Measurements from ENCODE around the gene LYZL1.

GRCh38 chr10:29314726-29315125 lies 25.9 kb downstream of the LYZL1 start:
- TF ChIP-seq POLR2AphosphoS5 (IDR thresholded peaks at IDR 0.05; ENCODE audit: low read depth, low read length) (no peak), POLR2A (IDR thresholded peaks at IDR 0.05; ENCODE audit: low read depth, low read length) (no peak), TAF1 (IDR thresholded peaks at IDR 0.05; ENCODE audit: low read depth, low read length) (no peak), PAX5 (IDR thresholded peaks at IDR 0.05; ENCODE audit: insufficient read depth, low read length, severe bottlenecking) (no peak), POU2F2 (IDR thresholded peaks at IDR 0.05; ENCODE audit: low read depth, low read length) (no peak)

Measured in GM12891 (cell line).